Activated CD4-positive, alpha-beta T cell treated with anti-CD3 and anti-CD28 coated beads, Interleukin-2, amount 50 U/mL, for 4 hours (primary cell): ENCODE measurements around the gene UBAC1.
"Not testable (repeated sequence)": the region's sequence is repeated elsewhere in the genome, so short reads cannot be mapped to it uniquely, and the experiment has no call there.

Experiments used
- DNase-seq, 2 experiments: peaks; one replicate each; pipeline ENCODE4 v3.0.0-alpha.2; 2020

UBAC1 gene

GRCh38 chr9:135978642-135979546 lies 17.7 kb upstream of the UBAC1 start:
- peak; percentile 27 to 38 for DNase-seq

DNA sequence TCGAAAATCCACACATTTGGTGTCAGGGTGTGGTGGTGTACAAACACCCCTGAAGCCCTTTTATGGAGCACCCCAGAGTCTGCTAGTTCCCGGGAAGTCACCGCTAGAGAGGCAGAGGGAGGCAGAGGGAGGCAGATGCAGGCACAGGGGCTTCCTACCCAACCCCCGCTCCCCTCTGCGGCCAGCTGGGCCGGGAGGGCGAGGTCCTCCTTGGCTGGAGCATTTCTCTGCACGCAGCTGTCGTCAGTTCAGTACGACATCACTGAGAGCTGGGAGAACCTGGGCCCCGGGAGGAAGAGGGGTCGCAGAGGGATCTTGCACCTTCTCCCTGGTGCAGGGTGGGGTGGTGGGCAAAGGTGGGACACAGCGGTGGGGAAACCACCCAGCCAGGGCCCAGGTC lies 15.8 kb upstream of the UBAC1 start:
- no peak for DNase-seq

- DNase-seq: no peak
Measured at GRCh38 chr9:135976531-135976930, 15.4 kb upstream of the UBAC1 start.

DNA sequence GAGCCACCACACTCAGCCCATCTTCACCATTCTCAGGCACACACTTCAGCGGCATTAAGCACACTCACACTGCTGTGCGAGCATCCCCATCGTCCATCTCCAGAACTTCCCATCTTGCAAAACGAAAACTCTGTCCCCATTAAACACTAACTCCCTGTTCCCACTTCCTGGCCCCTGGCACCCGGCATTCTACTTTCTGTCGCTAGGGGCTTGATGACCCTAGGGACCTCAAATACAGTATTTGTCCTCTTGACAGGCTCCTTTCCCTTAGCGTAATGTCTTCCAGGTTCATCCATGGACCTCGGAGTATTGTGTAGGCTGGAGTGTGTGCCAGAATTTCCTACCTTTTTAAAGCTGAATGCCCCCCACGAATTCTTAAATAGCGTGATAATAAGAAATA lies 14.7 kb upstream of the UBAC1 start:
- no peak for DNase-seq

- no peak for DNase-seq
Measured at GRCh38 chr9:135974220-135974573, 13.0 kb upstream of the UBAC1 start.

DNA sequence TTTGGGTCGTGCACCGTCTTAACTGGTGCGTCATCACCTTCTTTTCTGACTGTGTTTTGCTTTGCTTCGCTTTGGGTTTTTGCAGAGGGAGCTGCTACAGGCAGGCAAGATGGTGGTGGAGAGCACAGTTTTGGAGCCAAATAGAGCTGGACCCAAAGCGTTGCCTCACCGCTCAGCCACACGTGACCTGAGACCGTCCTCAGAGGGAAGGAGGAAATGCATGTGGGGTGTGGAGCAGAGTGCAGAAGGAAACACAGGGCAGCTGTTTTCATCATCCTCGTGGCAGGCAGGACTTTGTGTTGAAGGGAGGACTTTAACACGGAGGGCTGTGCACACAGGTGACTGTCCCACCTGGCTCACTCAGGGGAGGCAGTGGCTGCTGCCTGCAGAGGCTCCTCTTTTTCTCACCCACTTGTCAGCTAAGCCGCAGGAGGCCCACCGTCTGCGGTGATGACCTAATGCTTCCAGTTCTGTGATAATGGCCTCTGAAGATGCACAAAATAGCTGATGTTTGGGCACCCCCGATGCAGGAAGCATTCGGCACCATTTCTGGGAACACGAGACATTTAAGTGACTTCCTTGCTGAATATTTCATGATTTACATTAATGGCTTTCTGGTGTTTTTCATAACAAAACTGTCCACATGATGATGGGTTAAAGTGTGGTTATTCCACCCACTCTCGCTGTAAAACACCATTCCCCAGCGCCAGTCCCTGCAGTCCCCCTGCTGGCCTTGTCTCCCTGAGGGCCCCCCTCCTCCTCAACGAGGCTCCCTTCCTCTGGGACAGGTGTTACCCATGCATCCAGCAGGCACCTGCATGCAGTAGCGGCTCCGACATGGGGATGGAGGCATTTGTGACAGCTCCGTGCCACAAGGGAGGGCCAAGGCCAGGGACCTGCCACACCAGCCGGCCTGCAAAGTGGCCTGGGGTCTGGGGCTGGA lies 12.4 kb upstream of the UBAC1 start:
- no peak for DNase-seq

DNA sequence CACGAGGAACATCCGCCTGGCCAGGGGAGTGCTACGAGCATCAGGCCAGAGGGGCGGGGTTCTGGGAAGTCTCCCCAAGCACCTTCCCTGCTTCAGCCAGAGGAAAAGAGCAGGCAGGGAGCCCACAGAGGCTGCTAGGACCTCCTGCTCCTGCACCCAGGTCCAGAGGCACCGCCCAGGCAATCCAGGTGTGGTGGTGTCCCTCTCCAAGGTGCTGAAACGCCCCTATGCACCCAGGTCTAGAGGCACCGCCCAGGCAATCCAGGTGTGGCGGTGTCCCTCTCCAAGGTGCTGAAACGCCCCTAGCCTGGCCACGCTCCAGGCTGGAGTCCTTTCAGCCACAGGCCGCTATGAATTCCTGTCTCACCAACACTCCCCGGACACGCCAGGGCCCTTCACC lies 10.7 kb upstream of the UBAC1 start:
- DNase-seq: peak in 1 of 2 experiments; percentile 22

DNA sequence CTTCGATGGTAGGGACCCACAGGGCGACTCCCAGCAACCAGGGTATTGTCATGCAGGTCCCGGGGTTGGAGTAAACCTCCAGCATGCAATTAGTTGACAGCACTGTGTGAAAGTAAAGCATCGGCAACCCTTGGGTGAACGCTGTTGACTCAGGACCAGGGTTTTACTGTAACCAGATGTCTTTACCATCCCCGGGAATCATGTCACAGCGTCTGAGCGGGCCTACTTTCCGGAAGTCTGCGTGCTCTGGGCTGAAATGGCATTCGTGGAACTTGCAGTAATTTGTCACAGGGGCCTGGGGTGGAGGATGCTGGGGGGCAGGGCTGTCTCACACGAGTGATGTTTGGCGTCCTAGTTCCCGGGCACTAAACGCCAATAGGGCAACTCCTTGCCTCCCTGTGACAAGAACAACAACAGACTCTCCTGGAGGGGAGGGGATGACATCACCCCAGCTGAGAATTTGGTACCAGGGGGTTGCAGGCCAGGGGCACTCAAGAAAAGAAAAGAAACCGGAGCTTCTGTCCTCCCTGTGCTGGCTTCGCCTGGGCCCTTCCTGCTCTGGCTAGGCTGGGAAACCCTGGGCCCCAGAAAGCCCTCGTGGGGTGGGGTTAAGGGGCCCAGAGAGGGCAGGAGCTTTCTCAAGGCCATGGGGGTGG lies 10.1 kb upstream of the UBAC1 start:
- DNase-seq: no peak

GRCh38 chr9:135970128-135970815 lies 9.1 kb upstream of the UBAC1 start:
- no peak for DNase-seq

DNA sequence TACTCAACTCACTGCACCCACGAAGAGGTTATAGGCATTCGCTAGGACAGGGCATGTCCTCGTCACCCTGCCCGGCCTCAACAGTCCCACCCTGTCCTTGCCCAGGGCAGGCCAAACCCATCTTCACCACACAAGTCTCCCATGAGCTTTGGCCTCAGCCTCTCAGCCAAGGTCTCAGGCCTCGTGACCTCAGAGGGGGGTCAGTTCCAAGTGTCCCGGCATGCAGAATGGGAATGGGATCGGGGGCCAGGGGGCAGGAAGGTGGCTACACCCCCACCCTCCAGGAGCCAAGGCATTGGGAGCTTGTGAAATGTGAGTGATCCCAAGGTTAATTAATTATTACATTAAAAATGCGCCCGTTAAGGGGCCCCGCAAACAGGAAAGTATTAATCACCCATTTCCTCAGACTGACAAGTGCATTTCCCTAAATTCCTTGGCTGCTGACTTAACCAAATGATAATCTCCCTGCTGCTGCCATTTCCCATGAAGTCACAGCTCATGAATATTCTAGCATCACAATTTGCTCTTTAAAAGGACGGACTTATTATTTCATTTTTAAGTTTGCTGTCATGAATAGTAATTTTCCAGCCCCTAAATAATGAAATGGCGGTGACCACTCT lies 8.0 kb upstream of the UBAC1 start:
- no peak for DNase-seq

DNA sequence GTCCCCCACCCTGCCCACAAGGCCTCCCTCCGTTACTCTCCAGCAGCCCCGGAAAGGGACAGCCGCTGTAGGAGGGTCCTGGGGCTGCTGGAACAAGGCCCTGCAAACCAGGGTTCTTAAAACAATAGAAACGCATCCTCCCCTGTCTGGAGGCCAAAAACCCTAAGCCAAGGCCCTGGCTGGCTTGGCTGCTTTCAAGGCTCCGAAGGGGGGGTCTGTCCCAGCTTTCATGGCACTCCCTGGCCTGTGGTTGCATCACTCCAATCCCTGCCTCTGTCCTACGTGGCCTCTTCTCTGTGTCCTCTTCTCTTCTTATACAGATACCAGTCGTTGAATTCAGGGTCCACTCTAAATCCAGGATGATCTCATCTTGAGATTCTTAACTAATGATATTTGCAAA lies 7.4 kb upstream of the UBAC1 start:
- DNase-seq: no peak

DNA sequence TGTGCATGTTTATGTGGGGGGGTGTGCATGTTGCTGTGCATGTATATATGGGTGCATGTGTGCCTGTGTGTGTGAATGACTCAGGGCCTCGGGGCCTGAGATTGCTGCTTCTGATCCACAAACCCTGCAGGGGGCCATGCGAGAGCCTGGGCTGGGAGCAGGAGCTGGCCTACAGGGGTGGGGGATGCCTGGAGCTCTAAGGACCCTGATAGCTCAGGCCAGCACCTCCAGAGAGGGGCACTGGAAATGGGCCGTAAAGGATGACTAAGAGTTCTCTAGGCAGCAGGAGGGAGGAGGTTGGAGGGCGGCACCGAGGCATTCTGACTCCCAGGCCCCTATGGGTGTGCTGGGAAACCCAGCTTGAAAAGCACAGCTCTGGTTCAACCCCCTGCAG lies 6.9 kb upstream of the UBAC1 start:
- DNase-seq: no peak

DNA sequence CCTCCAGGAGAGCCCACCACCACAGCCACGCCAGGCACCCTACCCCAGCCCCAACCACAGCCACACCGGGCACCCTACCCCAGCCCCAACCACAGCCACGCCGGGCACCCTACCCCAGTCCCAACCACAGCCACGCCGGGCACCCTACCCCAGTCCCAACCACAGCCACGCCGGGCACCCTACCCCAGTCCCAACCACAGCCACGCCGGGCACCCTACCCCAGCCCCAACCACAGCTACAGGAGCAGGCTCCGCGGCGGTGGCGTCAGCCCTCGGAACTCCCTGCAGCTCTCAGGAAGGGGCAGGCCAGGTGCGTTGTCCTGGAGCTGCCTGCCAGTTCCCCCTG lies 5.7 kb upstream of the UBAC1 start:
- DNase-seq: not testable (repeated sequence)

- DNase-seq: no peak
Measured at GRCh38 chr9:135965124-135965756, 4.1 kb upstream of the UBAC1 start.

DNA sequence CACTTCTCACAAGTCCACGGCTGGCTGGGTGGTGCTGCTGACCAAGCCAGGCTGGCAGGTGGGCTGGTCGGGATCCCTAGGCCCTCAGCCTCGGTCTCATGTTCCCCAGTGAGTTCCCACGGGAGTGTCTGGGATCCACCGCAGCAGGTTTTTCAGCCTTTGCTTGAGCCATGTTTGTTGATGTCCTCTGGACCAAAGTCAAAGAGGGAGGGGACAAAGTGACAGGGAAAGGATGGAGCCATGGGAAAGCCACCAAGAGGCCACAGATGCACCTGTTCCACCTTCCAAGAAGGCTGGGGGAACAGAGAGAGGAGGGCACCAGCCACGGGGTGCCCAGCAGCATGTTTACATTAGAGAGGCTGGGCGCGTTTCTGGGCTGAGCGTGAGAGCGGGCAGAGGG lies 2.8 kb upstream of the UBAC1 start:
- no peak for DNase-seq

GRCh38 chr9:135963338-135963737 lies 2.2 kb upstream of the UBAC1 start:
- DNase-seq: no peak

GRCh38 chr9:135962696-135963307 lies 1.6 kb upstream of the UBAC1 start:
- no peak for DNase-seq

DNA sequence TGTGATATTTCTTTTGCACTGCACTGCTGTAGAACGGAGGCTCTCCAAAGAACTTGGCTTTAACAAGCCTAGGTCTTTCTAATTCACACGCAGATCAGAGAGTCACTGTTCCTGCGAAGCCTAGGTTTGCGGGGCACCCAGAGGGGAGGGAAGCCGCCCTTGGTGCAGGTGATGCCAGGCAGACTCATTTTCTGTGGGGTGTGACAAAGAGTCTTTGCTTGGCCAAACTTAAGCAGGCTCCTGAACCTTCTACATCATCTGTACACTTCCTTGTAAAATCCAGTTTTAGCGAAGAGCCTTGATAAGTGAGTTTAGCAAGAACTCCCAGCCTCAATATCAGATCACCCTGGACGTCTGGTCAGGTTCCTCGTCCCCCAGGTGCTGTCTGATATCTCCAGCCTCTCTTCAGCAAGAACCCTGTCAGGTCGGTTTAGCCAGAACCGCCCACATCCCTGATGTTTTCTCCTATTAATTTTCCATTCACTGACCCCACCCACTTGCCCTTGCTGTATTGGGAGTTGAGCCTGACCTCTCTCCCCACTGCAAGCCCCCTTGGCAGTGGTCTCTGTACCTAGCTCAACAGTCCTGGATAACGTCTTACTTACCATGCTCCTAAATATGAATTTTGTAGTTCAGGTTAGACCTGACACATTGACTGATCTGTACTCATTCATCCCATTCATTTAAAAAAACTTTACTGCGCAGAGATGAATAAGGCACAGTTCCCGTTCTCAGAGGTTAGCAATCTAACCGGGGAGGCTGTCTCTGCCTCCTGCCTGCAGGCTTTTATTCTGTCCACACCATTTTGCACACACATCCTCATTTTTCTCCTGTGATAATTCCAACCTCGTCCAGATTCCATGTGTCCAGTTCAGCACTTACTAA lies 880 bp upstream of the UBAC1 start:
- no peak for DNase-seq

DNA sequence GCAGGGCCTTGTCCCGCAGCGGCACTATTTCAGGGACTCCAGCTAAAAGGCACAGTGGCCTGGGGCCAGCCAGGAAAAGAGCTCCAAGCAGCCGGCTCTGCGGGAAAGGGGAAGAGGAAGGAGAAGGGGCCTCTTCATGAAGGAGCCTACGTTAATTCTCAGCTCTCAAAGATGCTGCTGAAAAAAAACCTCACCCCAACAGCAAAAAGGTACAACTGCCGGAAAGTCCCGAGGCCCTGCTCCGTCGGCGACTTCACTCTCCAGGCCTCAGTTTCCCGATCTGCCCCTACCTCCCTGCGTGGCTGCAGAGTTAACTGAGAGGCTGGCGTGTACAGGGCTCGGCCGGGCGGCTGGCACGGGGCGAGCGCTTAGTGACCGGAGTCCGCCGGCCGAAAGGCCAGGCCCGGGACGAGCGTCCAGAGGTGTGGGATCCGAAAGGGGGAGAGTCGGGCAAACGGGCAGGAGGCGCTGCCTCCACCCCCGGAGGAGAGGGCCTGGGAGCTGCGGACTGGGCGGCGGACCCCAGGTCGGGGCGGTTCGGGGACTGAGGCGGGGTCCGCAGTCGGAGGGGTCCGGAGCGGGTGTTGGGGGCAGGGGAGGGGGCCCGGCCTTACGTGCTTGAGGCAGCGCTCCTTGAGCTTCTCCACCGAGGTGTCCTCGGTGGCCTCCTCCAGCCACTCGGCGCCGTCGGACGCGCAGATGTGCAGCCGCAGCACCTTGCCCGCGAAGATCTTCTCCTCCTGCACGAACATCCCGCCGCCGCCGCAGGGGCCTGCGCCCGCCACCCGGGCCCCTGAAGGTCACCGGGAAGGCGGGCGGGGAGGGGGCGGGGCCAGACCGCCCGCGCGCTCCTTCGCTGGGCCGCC lies 529 bp downstream of the UBAC1 start:
- DNase-seq: no peak
